Kidney tubule cell (primary cell): ENCODE measurements around the gene EPHB1.

Experiments used
- DNase-seq: peaks from one replicate; pipeline ENCODE4 v3.0.0-alpha.2; 2018; ENCODE audit warnings: low spot score

EPHB1 gene

GRCh38 chr3:135258916-135259315 lies 463.9 kb downstream of the EPHB1 start:
- no peak for DNase-seq

DNA sequence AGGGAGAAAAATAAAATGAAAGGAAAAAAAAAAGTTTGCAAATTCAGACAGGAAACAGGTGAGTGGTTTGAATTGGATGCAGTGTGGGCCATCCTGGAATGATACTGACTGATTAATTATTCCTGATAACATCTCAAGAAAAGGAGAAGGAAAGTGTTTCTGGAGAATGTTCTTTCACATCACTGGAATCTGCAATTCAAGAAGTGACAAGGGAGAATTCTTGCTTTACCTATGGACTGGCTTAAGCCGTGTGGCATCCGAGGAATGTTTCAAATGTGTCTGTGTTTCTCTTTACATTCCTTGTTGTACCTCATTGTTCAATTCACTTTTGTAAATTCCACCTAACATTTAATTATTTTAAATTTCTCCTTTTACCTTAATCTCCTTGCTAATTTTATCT lies 465.0 kb downstream of the EPHB1 start:
- no peak for DNase-seq

DNA sequence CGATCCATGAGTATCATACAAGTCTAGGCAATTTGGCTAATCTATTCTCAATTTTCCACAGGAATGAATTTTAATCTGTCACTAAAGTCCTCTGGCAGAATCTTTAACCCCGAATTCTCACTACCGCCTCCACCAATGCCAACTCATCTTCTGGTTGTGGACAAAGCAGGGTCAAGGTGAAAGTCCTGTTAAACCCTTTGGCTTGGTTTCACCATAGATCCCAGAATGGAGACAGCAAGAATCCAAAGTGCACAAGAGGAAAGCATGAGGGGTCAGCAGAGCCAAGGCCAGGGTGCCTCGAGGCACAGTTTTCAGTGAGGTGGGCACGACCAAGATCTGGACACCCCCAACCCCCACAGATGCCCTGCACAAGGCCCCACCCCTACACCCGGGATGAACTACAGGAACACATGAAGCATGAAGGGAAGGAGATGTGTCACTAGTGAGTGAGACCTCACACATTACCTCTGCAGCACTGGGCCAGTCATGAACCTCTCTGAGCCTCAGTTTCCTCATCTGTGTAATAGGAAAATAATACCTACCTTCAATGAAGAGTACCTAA lies 466.2 kb downstream of the EPHB1 start:
- no peak for DNase-seq

- DNase-seq: no peak
These were observed 466.9 kb downstream of the EPHB1 start for GRCh38 chr3:135261916-135262315.

GRCh38 chr3:135262441-135262840 lies 467.4 kb downstream of the EPHB1 start:
- no peak for DNase-seq

DNA sequence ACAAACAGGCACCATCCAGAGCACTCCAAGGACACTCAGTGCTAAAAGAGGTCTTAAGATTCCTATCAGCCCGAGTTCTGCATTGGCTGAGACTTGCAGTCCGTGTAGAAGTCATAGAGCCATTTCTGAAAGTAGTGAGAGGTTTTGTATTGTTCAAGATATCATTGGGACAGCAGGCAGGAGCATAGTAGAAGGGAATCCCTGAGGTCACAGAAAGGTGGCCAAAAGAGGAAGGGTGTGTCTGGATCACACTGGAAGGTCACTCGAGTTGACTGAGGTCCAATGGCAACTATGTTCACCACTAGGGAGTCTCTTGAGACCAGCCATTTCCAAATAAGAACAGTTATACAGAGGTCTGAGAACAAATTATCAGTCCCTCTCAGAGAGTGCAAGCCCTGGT lies 468.3 kb downstream of the EPHB1 start:
- no peak for DNase-seq

DNA sequence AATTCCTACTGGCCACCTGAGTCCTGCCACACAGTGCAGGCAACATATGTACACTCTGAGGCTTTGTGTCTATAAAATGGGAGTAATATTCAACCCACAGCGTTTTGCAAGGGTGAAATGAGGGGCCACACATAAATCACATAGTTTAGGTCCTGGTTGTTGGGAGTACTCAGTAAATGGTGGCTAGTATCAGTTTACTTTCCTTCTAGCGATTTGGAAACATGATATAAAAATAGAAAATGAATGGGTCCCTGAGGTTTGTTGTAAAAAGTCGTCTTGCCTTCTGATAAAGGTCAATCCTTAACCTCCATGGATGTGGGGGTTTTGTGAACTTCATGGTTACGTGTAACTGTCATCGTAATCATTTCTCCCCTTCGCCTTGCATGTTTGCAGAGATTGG lies 472.4 kb downstream of the EPHB1 start:
- DNase-seq: no peak

- no peak for DNase-seq
These were observed 474.0 kb downstream of the EPHB1 start for GRCh38 chr3:135268941-135269532.

DNA sequence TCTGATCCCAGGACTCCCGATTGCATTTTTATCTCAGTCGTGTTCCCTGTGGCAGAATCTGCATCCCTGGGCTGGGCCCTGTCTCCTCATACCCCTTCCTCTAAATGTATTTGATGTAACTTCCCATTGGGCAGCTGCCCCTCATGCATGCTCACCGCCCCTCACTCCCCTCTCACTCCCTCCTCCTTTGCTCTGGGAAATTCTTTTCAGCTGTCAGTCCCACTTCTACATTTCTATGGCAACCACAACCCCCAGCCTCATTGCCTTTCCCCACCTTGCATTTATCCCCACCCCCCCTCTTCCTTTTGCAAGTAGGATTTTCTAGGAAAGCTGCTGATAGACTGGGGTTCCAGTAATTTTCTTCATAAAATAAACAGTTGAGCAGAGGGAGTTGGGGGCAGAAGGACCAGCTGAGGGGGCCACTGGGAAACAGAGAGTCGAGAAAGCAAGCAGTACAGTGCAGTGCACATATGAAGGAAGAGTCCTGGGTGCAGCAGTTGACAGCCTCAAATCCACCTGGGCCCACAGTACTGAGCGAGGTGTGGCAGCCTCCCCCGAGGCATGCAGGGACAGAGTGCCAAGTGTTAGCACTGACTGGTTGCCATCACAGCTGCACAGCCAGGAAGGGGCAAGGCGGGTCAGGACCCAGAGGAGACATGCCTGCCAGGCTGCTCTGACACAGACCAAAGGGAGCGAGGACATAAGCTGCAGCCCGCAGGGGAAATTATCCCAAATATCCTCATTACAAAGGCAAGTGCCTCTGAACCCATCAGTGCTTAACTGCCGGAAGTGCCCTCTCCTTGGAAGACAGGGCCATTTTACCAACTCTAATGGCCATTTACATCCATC lies 476.3 kb downstream of the EPHB1 start:
- no peak for DNase-seq

DNA sequence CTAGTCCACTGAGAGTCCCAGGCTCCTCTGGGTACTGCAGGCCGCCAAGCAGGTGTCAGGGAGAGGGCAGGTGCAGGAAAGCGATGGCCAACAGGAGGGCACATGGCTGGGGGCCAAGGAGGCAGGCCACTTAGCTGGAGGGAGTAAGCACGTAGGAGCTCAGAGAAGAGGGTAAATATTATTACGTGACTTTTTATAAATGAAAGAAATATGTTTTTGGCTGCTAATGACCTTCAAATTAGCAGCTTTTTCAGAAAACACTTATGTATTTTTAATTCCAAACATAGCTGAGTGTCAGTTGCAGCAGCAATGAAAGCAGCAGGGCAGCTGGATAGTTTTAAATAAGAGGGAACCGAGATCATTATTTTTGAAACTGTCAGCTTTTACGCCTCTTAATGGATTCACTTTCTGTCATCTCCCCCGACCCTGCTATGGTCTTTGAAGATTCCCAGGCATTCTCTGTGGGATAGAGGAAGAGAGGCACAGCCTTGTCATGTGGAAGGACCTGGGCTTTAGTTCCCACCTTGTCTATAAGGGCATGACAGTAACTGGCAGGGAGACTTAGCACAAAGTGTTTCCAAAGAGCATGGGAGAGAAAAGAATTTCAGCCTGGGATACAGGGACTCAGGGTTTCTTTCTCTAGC lies 477.1 kb downstream of the EPHB1 start:
- DNase-seq: no peak

GRCh38 chr3:135292162-135292561 lies 497.1 kb downstream of the EPHB1 start:
- no peak for DNase-seq

- no peak for DNase-seq
These were observed 506.6 kb downstream of the EPHB1 start for GRCh38 chr3:135301670-135302069.

DNA sequence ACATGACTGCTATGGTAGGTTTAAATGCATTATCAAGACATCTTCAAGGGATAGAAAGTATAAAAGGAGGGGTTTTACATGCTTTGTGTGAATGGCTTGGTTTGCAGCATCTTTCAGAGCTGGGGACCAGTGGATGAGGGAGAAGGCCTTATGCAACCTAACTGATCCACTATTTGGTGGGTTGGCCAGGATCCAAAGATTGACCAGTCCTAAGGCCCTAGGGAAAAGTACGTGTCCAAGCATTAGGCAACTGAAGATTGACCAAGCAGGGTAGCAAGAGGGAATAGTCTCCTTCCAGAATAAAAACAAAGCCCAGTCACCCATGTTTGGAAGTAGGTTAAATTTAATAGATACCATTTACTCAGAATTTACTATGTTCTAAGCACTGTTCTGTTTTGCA lies 509.3 kb downstream of the EPHB1 start:
- no peak for DNase-seq
